ENCODE measurements around the gene ZNF683.
"Not testable (repeated sequence)": the region's sequence is repeated elsewhere in the genome, so short reads cannot be mapped to it uniquely, and the experiment has no call there.

The ZNF683 gene

DNA sequence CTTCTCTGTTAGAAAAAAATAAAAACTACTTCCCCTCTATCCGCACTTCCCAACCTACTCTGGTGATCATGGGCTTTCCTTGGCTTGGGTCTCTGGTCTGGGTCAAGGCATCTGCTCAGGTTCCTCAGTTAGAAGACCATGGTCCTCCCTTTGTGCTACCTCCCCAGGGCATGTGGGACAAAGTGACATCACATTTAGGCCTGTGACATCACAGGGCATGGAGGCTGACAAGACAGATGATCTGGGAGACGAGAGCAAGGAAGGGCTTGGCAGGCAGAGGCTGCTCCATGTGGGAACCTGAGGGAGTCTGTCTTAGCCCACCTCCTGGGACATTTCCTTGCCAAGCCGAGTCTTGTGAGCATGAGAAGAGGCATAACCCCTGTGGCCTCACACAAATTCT is at the start of gene ZNF683:
ZNF683 (minus strand) TSS at position 140 of the 400 bp plus-strand sequence. CDS start 4,179 bp downstream, outside the sequence.
- not testable (repeated sequence) for DNase-seq (ENCODE audit: low read depth)

- DNase-seq (ENCODE audit: low read depth): no peak
Observed at GRCh38 chr1:26419494-26419893, 46.9 kb upstream of the ZNF683 start.

- DNase-seq (ENCODE audit: low read depth): no peak
Observed at GRCh38 chr1:26418865-26419349, 46.4 kb upstream of the ZNF683 start.

- peak; percentile 83 for DNase-seq (ENCODE audit: low read depth)
Observed at GRCh38 chr1:26417111-26417759, 44.7 kb upstream of the ZNF683 start.

DNA sequence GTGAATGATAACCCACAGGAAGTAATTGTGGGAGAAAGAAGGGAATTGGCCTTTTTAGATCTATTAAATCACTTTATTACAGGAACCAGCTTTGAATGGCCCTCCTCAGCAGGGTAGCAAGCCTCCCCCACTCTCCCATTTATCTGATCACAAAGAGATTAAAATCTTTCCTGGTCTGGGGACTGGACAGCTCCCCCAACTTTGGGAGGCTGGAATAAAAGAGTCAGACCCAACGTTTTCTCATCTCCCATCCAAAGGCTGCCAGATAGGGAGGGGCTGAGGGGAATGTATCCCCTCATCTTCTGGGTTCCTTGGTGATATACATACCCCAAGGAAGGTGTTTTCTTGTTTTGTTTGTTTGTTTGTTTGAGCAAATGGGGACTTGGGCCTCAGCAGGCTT is 40.5 kb upstream of the ZNF683 start:
- DNase-seq (ENCODE audit: low read depth): no peak

DNA sequence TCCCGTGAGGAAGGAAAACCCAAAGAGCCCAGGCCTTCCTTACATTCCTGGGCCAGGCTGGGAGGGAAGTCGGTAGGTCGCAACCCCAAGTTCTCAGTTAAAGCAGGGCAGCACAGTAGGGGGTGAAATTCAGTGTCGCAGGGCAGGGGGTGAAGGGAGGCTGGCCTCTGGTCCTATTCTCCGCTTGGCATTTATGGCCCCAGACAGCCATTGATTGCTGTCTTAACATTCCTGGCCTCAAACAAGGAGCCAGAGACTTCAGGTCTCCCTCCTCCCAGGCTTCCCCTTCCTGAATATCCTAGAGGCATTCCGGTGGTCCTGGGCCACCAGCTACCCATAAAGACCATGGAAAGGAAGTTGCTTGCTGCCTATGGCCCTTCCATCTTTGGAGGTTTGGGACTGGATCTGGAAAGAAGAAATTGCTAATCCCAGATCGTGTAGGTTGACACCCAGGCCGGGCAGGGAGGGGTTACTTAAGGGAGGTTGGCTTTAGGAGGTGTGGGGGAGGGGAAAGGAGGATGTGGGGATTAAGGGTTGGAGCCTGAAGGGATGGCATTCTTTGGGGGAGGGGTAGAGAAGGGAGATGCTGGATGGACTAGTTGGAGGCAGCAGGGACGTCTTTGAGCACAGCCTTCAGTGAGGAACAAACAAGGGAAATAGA is 39.8 kb upstream of the ZNF683 start:
- no peak for DNase-seq (ENCODE audit: low read depth)

- DNase-seq (ENCODE audit: low read depth): no peak
Observed at GRCh38 chr1:26411624-26412074, 39.1 kb upstream of the ZNF683 start.

GRCh38 chr1:26410706-26411623 is 38.4 kb upstream of the ZNF683 start, which contains the start of gene LIN28A:
Gene LIN28A, plus strand, starts transcription at chr1:26410817. Its CDS starts 75 bp downstream, at chr1:26410892.
- no peak for DNase-seq (ENCODE audit: low read depth)

- no peak for DNase-seq (ENCODE audit: low read depth)
Observed at GRCh38 chr1:26409191-26409807, 36.7 kb upstream of the ZNF683 start.

GRCh38 chr1:26408604-26409003 is 36.1 kb upstream of the ZNF683 start:
- DNase-seq (ENCODE audit: low read depth): peak; percentile 67

- no peak for DNase-seq (ENCODE audit: low read depth)
Observed at GRCh38 chr1:26405281-26405915, 32.8 kb upstream of the ZNF683 start.

GRCh38 chr1:26404641-26405040 is 32.1 kb upstream of the ZNF683 start:
- no peak for DNase-seq (ENCODE audit: low read depth)

DNA sequence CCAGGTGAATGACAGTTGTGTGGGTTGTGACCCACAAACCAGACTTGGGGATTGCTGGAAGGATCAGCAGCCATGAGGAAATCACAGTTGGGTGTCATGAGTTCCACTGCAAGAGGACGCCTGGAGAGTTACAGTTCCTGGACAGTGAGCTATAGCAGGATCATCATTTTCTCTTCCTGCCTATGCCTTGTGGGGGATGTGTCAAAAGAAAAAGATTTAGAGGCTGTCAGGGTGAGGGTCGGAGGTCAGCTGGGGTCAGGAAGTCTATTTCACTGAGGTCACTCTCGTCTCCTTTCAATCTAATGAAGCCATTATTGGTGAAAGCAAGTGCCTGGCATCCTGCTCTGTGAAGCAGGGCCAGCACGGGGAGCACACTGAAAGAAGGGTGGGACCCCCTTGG is 31.1 kb upstream of the ZNF683 start:
- no peak for DNase-seq (ENCODE audit: low read depth)

GRCh38 chr1:26401891-26402290 is 29.3 kb upstream of the ZNF683 start:
- no peak for DNase-seq (ENCODE audit: low read depth)

DNA sequence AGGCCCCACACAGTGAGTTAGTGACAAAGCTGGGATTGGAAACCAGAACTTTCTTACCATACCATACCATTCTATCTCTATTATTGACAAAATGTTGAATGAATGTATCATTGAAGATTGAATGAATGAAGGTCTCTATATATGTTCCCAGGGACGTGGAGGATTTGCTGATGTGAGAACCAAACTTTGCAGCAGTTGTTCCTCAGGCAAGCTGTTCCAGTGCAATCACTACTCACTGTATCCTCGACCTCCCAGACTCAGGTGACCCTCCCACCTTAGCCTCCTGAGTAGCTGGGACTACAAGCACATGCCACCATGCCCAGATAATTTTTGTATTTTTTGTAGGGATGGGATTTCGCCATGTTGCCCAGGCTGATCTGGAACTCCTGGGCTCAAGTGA is 26.5 kb upstream of the ZNF683 start:
- DNase-seq (ENCODE audit: low read depth): no peak

GRCh38 chr1:26395754-26396153 is 23.2 kb upstream of the ZNF683 start:
- DNase-seq (ENCODE audit: low read depth): no peak

- peak; percentile 28 for DNase-seq (ENCODE audit: low read depth)
Observed at GRCh38 chr1:26391450-26391849, 18.9 kb upstream of the ZNF683 start.

- no peak for DNase-seq (ENCODE audit: low read depth)
Observed at GRCh38 chr1:26389604-26390247, 17.2 kb upstream of the ZNF683 start.

DNA sequence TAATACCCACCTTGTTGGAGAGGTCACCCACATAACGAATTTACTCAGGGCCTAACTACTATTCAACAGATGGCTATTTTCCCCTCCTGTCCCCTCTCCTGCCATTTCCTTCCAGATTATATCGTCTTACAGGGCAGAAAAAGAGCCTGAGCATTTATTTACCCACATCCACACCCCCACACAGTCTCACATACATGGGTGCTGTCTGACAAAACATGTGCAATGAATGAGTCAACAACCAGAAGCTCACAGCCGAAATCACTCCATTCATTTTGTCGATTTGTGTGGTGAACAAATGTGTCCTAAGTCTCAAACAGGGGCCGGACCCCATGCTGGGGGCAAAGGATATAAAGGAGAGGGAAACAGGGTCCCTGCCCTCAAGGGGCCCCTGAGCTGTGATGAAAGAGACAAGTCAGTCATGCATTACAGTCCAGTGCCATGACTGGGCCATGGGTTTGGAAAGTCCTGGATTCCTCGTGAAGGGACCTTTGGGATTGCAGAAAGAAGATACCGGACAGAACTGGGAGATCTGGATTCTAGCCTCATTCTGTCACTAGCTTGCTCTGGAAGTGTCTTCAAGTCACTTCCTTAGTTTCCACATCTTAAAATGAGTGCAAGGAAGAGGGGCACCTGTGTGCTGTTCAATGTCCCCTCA is 16.4 kb upstream of the ZNF683 start:
- no peak for DNase-seq (ENCODE audit: low read depth)

- DNase-seq (ENCODE audit: low read depth): no peak
Observed at GRCh38 chr1:26387447-26387846, 14.9 kb upstream of the ZNF683 start.

Data from activated gamma-delta T cell treated with anti-CD3 and anti-CD28 coated beads, Interleukin-2, amount 50 U/mL, for 16 hours (primary cell).